ENCODE measurements around the gene IFNA17.

GRCh38 chr9:21239911-21240310 is 11.9 kb upstream of the IFNA17 start, which contains the start of gene IFNA14:
- TF ChIP-seq, protein P1, sequence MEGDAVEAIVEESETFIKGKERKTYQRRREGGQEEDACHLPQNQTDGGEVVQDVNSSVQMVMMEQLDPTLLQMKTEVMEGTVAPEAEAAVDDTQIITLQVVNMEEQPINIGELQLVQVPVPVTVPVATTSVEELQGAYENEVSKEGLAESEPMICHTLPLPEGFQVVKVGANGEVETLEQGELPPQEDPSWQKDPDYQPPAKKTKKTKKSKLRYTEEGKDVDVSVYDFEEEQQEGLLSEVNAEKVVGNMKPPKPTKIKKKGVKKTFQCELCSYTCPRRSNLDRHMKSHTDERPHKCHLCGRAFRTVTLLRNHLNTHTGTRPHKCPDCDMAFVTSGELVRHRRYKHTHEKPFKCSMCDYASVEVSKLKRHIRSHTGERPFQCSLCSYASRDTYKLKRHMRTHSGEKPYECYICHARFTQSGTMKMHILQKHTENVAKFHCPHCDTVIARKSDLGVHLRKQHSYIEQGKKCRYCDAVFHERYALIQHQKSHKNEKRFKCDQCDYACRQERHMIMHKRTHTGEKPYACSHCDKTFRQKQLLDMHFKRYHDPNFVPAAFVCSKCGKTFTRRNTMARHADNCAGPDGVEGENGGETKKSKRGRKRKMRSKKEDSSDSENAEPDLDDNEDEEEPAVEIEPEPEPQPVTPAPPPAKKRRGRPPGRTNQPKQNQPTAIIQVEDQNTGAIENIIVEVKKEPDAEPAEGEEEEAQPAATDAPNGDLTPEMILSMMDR (conservative IDR thresholded peaks at IDR 0.05; ENCODE audit: low read depth, low read length) = no peak
- TF ChIP-seq EZH2 (IDR thresholded peaks at IDR 0.05; ENCODE audit: borderline replicate concordance, low read depth, low read length, poor library complexity, severe bottlenecking) = no peak

All from A673 (cell line).